K562 (cell line): ENCODE measurements around the gene GPER1. TPM values are rescaled to one million over a fixed set of nuclear protein-coding genes. Genes with fewer than 3 reads are reported as not detected.

Experiments
- DACH1 ChIP-seq: fragments of 450-650 bp; IDR thresholded peaks from 2 replicates; pipeline ENCODE4 v1.6.1; 2018; ENCODE audit not compliant: partially characterized antibody
- KLF16 ChIP-seq: IDR thresholded peaks from 2 replicates; pipeline ENCODE4 v1.6.1; 2016; ENCODE audit warnings: antibody characterized with exemption
- MAFG ChIP-seq: fragments of 450-650 bp; conservative IDR thresholded peaks from 2 replicates; pipeline ENCODE4 v1.6.1; 2016; ENCODE audit warnings: missing genetic modification characterization, missing compliant biosample characterization
- MEIS2 ChIP-seq: fragments of 450-650 bp; IDR thresholded peaks from 2 replicates; pipeline ENCODE4 v1.6.1; 2014; ENCODE audit warnings: mild to moderate bottlenecking; ENCODE audit not compliant: partially characterized antibody
- RNF2 ChIP-seq: sonication (generic); IDR thresholded peaks from 2 replicates; pipeline ENCODE4 v1.6.1; 2016
- YBX1 ChIP-seq: fragments of 450-650 bp; IDR thresholded peaks from 2 replicates; pipeline ENCODE4 v1.7.1; 2016; ENCODE audit warnings: mild to moderate bottlenecking
- ZBTB33 ChIP-seq: sonication (generic); formaldehyde crosslinking; IDR thresholded peaks from 2 replicates; pipeline ENCODE4 v1.8.1; 2023; ENCODE audit warnings: mild to moderate bottlenecking, missing genetic modification reagents
- ZSCAN29 ChIP-seq: fragments of 450-650 bp; IDR thresholded peaks from 2 replicates; pipeline ENCODE4 v1.6.1; 2017
- polyA plus RNA-seq, 8 experiments: library from polyadenylated mRNA; depleted of rRNA in 4 of 8; stranded (reverse) in 5 of 8; unstranded in 3 of 8; fragments of >200 nt; fragmentation: Nextera tagmentation in 2 of 8; fragmentation: Illumina TruSeq in 1 of 8; extraction: Ambion mirVana in 2 of 8; extraction: Trizol in 1 of 8; gene quantifications; 2 replicates each; pipeline versions ENCODE4 v1.2.1 to v1.2.3, GENCODE V29; 2011 to 2014; ENCODE audit warnings: inconsistent platforms in 1 of 8, missing spikeins in 1 of 8
- total RNA-seq, 7 experiments: library from RNA; depleted of rRNA in 6 of 7; stranded (reverse); fragments of >200 nt in 6 of 7; fragmentation: Illumina TruSeq in 2 of 7; extraction: Trizol in 2 of 7; gene quantifications; 2 replicates each; pipeline versions ENCODE4 v1.2.1 to v1.2.3, GENCODE V29; 2011 to 2021; ENCODE audit warnings: low replicate concordance in 1 of 7
- TF ChIP-seq, protein P1 (sequence below): fragments of 250-450 bp; sonication (Bioruptor Pico); IDR thresholded peaks from 2 replicates; pipeline ENCODE4 v1.4.0; 2020; ENCODE audit warnings: borderline replicate concordance
- TF ChIP-seq, protein P2 (sequence below): fragments of 250-450 bp; sonication (Bioruptor Pico); IDR thresholded peaks from 2 replicates; pipeline ENCODE4 v1.8.0; 2022; ENCODE audit warnings: inconsistent platforms, mild to moderate bottlenecking, moderate library complexity, borderline replicate concordance
- TF ChIP-seq, protein P3 (sequence below): fragments of 250-450 bp; sonication (Bioruptor Pico); IDR thresholded peaks from 2 replicates; pipeline ENCODE4 v1.8.0; 2021; ENCODE audit warnings: moderate library complexity, mild to moderate bottlenecking, inconsistent platforms
- TF ChIP-seq, protein P4 (sequence below), 2 experiments: IDR thresholded peaks; 2 replicates each; pipeline ENCODE4 v1.6.1; 2012; ENCODE audit warnings: improper control_type of control experiment in 2 of 2, low read depth in 2 of 2, low read length in 2 of 2, borderline replicate concordance in 1 of 2

Gene GPER1
- total and polyA plus RNA-seq, 9 of the 15 experiments (the other 6 are each of a cell fraction or from before 2014, with no cell fraction given) = 0.04 to 0.09 (median 0.08) TPM; not detected in 6

DNA sequence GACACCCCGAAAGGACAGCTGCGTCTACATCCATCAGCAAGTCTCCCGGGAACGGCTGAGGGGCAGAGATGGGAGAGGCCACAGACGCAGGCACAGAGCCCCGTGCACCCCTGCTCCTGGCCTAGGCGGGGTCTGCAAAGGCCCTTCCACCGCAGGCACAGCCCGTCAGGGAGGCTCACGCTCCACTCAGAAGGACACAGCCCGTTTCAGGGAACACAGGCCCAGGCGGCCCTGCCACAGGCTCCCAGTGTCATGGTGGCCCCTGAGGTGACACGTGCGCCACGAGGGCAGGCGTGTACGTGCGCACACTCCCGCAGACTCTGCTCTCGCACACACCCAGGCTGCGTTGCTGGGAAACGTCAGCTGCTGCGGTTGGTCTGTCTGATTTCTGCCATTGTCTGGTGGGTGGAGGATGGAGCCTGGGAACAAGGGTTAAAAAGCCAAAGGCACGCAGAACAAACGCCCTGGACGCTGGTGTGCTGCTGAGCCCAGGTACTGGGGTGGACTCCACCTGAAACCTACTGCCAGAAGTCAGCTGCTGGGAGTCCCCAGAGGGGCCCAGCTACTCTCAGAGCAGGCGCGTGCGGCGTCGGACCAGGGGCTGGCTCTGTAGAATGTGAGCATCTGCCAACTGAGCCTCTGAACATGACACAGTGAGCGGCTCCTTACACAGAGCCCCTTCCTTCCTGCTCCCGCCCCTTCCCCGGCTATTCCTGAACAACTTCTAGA is 13.1 kb downstream of the GPER1 start (continued):
- no peak; the same call in 1 of the 2 replicates for TF ChIP-seq ZBTB33 (CRISPR knock-in tag)
- TF ChIP-seq, protein P1, sequence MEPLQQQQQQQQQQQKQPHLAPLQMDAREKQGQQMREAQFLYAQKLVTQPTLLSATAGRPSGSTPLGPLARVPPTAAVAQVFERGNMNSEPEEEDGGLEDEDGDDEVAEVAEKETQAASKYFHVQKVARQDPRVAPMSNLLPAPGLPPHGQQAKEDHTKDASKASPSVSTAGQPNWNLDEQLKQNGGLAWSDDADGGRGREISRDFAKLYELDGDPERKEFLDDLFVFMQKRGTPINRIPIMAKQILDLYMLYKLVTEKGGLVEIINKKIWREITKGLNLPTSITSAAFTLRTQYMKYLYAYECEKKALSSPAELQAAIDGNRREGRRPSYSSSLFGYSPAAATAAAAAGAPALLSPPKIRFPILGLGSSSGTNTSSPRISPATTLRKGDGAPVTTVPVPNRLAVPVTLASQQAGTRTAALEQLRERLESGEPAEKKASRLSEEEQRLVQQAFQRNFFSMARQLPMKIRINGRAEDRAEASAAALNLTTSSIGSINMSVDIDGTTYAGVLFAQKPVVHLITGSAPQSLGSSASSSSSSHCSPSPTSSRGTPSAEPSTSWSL (CRISPR knock-in tag) = no peak
- TF ChIP-seq KLF16 = no peak
- TF ChIP-seq, protein P2, sequence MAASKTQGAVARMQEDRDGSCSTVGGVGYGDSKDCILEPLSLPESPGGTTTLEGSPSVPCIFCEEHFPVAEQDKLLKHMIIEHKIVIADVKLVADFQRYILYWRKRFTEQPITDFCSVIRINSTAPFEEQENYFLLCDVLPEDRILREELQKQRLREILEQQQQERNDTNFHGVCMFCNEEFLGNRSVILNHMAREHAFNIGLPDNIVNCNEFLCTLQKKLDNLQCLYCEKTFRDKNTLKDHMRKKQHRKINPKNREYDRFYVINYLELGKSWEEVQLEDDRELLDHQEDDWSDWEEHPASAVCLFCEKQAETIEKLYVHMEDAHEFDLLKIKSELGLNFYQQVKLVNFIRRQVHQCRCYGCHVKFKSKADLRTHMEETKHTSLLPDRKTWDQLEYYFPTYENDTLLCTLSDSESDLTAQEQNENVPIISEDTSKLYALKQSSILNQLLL = no peak
- no peak for TF ChIP-seq RNF2
- no peak for TF ChIP-seq YBX1
- TF ChIP-seq, protein P3, sequence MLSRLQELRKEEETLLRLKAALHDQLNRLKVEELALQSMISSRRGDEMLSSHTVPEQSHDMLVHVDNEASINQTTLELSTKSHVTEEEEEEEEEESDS = no peak
- no peak for TF ChIP-seq MAFG (tag)
- no peak for TF ChIP-seq DACH1
- TF ChIP-seq ZSCAN29 = no peak
- TF ChIP-seq, protein P4, sequence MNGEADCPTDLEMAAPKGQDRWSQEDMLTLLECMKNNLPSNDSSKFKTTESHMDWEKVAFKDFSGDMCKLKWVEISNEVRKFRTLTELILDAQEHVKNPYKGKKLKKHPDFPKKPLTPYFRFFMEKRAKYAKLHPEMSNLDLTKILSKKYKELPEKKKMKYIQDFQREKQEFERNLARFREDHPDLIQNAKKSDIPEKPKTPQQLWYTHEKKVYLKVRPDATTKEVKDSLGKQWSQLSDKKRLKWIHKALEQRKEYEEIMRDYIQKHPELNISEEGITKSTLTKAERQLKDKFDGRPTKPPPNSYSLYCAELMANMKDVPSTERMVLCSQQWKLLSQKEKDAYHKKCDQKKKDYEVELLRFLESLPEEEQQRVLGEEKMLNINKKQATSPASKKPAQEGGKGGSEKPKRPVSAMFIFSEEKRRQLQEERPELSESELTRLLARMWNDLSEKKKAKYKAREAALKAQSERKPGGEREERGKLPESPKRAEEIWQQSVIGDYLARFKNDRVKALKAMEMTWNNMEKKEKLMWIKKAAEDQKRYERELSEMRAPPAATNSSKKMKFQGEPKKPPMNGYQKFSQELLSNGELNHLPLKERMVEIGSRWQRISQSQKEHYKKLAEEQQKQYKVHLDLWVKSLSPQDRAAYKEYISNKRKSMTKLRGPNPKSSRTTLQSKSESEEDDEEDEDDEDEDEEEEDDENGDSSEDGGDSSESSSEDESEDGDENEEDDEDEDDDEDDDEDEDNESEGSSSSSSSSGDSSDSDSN (IDR thresholded peaks at IDR 0.05; ENCODE audit: borderline replicate concordance in 1 of 2, low read depth in 2 of 2, low read length in 2 of 2) = no peak
- TF ChIP-seq MEIS2 = no peak
